Measurements from ENCODE around the gene IQSEC1. TPM values are rescaled to one million over a fixed set of nuclear protein-coding genes. Genes with fewer than 3 reads are reported as not detected.

IQSEC1 gene
- polyA plus RNA-seq, 1 experiment: 3.6 TPM

DNA sequence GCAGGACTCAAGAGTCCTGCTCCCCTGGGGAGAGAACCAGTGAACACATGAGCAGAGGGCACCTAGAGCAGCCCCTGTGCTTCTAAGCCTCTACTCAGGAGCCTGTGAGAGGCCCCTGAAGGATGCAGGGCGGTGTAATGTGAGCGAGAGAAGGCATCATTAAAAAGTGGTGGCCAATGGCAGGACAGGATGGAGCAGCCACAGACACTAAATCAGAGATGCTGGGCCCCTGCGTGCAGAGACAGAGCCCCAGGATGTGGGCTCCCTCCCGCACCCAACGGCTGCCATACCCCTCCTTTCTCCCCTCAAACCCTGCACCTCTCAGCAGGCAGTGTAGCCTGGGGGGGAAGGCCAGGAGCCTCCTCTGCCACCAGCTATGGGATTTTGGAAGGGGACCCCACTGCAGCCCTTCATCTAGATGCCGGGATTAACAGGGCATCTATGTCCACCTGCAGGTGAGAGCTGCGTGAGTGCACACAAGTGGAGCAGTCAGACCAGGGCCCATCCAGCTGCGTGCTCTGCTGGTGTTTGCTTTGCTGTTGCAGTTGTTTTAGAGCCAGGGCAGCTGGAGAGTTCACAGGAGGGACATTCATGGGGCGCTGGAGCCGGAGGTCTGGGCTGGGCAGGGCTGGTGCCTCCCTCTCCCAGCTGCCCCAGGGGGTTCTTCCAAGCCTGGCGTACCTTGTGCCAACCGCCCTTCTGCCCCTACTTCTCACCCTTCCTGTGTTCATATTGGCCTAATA, 5.1 kb upstream of the IQSEC1 start:
- POLR2A ChIA-PET: no interaction called here
- H3K27me3 ChIP-seq (ENCODE audit: control insufficient read depth, insufficient read depth, low read length): peaks cover 57% of the 10 kb centered on the region
- H3K27ac ChIP-seq (ENCODE audit: low read depth, low read length): no peak overlapping the region
- H3K4me3 ChIP-seq (ENCODE audit: low read depth, low read length): no peak overlapping the region
- H3K9me3 ChIP-seq (ENCODE audit: control insufficient read depth, insufficient read depth, low read length): peaks cover 7% of the 10 kb centered on the region; the same call in 1 of the 2 replicates
- TF ChIP-seq, protein P1, sequence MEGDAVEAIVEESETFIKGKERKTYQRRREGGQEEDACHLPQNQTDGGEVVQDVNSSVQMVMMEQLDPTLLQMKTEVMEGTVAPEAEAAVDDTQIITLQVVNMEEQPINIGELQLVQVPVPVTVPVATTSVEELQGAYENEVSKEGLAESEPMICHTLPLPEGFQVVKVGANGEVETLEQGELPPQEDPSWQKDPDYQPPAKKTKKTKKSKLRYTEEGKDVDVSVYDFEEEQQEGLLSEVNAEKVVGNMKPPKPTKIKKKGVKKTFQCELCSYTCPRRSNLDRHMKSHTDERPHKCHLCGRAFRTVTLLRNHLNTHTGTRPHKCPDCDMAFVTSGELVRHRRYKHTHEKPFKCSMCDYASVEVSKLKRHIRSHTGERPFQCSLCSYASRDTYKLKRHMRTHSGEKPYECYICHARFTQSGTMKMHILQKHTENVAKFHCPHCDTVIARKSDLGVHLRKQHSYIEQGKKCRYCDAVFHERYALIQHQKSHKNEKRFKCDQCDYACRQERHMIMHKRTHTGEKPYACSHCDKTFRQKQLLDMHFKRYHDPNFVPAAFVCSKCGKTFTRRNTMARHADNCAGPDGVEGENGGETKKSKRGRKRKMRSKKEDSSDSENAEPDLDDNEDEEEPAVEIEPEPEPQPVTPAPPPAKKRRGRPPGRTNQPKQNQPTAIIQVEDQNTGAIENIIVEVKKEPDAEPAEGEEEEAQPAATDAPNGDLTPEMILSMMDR (IDR thresholded peaks at IDR 0.05; ENCODE audit: low read depth, low read length): no peak
- DNase-seq (ENCODE audit: low read depth, low spot score): no peak
- CTCF ChIA-PET: interaction anchor here (0.9 kb wide), 1 partner anchor 14 kb away, joined by 3 read pairs; no protein-coding TSS in a partner anchor

DNA sequence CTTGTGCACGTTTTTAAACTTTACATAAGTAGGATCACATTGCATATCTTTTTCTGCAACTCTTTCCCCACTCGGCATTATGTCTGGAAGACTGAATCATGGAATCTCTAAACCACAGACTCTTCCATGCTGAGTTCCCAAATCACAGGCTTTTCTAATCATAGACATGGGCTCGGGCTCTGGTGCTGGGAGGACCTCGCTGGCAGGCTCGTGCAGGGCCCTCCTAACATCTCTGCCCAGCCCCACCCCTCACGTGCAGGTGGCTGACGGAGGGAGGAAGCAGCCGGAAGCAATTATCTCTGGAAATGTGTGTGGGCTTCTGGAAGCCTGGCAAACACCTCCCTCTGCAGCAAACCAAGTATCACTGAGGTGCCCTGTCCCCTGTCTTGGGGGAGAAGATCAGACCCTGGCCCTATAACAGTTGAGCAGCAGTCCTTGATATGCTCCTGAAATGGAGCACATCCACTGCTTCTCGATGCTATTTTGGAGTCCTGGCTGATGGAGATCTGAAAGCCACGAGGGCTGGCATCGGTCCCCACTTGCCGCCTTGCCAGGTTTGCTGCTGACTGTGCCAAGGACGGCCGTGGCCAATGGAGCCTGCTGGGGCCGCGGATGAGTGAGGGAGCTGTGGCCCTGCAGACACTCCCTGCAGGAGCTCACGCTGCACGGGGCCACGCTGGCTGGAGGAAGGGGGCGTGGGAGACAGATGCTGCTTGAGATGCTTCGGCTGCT, 4.4 kb upstream of the IQSEC1 start:
- H3K9me3 ChIP-seq (ENCODE audit: control insufficient read depth, insufficient read depth, low read length): peaks cover 7% of the 10 kb centered on the region; the same call in 1 of the 2 replicates
- H3K27me3 ChIP-seq (ENCODE audit: control insufficient read depth, insufficient read depth, low read length): peaks cover 60% of the 10 kb centered on the region
- no peak overlapping the region for H3K27ac ChIP-seq (ENCODE audit: low read depth, low read length)
- TF ChIP-seq, protein P1 (IDR thresholded peaks at IDR 0.05; ENCODE audit: low read depth, low read length): no peak
- CTCF ChIA-PET: no interaction called here
- POLR2A ChIA-PET: no interaction called here
- DNase-seq (ENCODE audit: low read depth, low spot score): no peak
- H3K4me3 ChIP-seq (ENCODE audit: low read depth, low read length): no peak overlapping the region

DNA sequence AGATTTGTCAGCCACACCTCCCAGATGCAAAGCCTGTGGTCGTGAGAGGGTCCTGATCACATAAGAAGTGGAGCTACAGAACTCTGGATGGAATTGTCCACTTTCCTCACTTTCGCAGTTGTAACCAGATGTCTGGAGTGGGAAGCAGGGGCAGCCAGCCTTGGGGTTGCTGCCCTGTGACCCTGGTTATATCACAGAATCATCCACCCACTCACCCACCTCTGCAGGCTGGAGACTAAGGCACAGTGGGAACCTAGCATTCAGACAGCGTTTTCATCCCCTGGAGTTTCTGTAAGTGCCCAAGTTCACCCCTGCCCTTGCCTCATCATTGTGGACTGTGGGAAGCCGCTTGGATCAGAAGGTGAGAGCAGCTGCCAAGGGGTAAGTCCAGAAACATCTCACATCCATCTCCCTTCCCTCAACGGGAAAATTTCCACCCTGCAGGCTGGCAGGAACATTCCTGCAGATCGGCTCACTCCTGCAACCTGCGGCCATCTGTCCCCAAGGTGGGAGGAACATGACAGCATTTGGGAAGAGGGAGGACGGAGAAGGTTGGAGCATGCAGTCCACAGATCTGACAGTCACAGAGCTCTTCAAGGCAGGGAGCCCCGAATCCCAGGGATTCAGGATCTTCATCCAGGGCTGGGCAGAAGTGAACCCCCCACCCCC, 2.9 kb upstream of the IQSEC1 start:
- DNase-seq (ENCODE audit: low read depth, low spot score): no peak
- Histone ChIP-seq H3K9me3 (ENCODE audit: control insufficient read depth, insufficient read depth, low read length) (peaks cover 7% of the 10 kb centered on the region; the same call in 1 of the 2 replicates), H3K27ac (ENCODE audit: low read depth, low read length) (no peak overlapping the region), H3K27me3 (ENCODE audit: control insufficient read depth, insufficient read depth, low read length) (peaks cover 67% of the 10 kb centered on the region), H3K4me3 (ENCODE audit: low read depth, low read length) (no peak overlapping the region)
- ChIA-PET POLR2A (no interaction called here), CTCF (interaction anchor here (1.0 to 1.7 kb wide), 2 partner anchors 16 to 377 kb away, joined by 3 to 10 read pairs; no protein-coding TSS in a partner anchor)
- TF ChIP-seq, protein P1 (IDR thresholded peaks at IDR 0.05; ENCODE audit: low read depth, low read length): no peak

DNA sequence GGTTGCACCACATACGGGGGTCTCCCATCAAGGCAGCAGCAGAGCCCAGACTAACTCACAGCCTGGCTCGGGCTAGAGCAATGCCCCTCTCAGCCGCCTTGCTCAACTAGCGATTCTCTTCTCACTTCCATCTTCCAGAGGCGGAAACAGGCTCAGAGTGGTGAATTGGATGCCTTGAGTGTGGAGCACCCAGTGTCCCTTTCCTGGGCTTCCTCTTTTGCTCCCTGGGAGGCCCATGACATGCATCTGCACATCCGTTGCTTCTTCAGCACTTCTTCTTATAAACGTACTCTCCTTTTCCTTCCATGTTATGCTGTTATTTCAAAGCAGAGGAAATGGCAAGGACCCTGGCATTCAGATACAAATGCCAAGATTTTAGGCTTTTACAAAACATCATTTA, 2.1 kb upstream of the IQSEC1 start:
- ChIA-PET POLR2A (no interaction called here), CTCF (interaction anchor here (1.7 kb wide), 1 partner anchor 17 kb away, joined by 10 read pairs; no protein-coding TSS in a partner anchor)
- Histone ChIP-seq H3K27me3 (ENCODE audit: control insufficient read depth, insufficient read depth, low read length) (peaks cover 64% of the 10 kb centered on the region), H3K9me3 (ENCODE audit: control insufficient read depth, insufficient read depth, low read length) (peaks cover 7% of the 10 kb centered on the region; the same call in 1 of the 2 replicates), H3K27ac (ENCODE audit: low read depth, low read length) (no peak overlapping the region), H3K4me3 (ENCODE audit: low read depth, low read length) (no peak overlapping the region)
- no peak for DNase-seq (ENCODE audit: low read depth, low spot score)
- TF ChIP-seq, protein P1 (IDR thresholded peaks at IDR 0.05; ENCODE audit: low read depth, low read length): no peak

Measured in AG04450 (cell line).